Stimulated activated CD4-positive, alpha-beta T cell treated with anti-CD3 and anti-CD28 coated beads, Interleukin-2, amount 100 ng/mL, for 48 hours (primary cell): ENCODE data around the gene ASH1L.
"Not testable (repeated sequence)": the region's sequence is repeated elsewhere in the genome, so short reads cannot be mapped to it uniquely, and the experiment has no call there.

Experiments used
- DNase-seq, 2 donors: peaks; one replicate each; pipeline ENCODE4 v3.0.0-alpha.2; 2020

ASH1L gene

GRCh38 chr1:155433128-155433830 lies 129.3 kb downstream of the ASH1L start:
- DNase-seq: not testable (repeated sequence)

DNA sequence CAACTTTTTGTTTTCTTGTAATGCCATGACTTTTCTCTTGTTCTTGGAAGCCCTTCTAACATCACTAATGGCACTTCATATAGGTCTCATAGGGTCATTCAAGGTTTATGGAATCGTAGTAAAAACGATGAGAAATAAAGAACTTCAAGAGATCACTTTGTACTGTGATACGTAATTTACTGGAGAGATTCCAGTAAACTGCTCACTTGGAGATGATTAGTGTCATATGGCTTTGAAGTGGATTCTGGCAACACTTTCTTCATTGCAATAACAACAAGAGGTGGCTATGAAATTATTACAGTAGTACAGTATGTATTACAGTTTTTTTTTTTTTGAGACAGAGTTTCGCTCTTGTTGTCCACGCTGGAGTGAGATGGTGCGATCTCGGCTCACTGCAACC lies 138.5 kb downstream of the ASH1L start:
- no peak for DNase-seq

GRCh38 chr1:155420788-155421187 lies 141.8 kb downstream of the ASH1L start:
- no peak for DNase-seq

- not testable (repeated sequence) for DNase-seq
Measured at GRCh38 chr1:155411840-155412239, 150.8 kb downstream of the ASH1L start.

- no peak for DNase-seq
Measured at GRCh38 chr1:155410931-155411330, 151.7 kb downstream of the ASH1L start.

GRCh38 chr1:155396874-155397476 lies 165.6 kb downstream of the ASH1L start:
- DNase-seq: no peak

GRCh38 chr1:155392898-155393411 lies 169.6 kb downstream of the ASH1L start:
- DNase-seq: no peak

DNA sequence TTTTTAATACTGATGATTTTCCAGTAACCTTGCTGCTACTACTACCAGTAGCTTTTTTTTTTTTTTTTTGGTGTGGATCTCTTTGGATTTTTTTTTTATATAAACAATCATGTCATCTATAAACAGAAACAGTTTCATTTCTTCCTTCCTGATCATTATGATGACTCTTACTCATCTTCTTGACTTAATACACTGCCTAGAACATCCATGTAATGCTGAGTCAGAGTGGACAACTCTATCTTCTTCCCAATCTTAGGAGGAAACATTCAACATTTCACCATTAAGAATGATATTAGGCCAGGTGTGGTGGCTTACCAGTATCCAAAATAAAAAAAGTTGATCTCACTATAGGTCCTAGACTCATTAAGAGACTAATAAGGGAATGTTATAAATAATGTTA lies 172.8 kb downstream of the ASH1L start:
- DNase-seq: no peak

GRCh38 chr1:155385836-155386235 lies 176.8 kb downstream of the ASH1L start:
- DNase-seq: not testable (repeated sequence)

DNA sequence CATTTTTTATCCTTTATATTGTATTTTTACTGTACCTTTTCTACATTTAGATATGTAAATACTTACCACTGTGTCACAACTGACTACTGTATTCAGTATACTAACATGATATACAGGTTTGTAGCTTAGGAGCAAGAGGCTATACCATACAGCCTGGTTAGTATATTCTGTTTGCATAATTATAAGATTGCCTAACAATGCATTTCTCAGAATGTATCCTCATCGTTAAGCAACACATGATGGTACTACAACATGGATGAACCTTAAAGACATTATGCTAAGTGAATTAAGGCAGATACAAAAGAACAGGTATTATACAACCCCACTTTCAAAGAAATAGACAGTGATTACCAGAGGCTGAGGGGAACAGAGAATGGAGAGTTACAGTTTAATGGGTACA lies 179.2 kb downstream of the ASH1L start:
- no peak for DNase-seq

- no peak for DNase-seq
Measured at GRCh38 chr1:155379631-155380090, 182.9 kb downstream of the ASH1L start.

DNA sequence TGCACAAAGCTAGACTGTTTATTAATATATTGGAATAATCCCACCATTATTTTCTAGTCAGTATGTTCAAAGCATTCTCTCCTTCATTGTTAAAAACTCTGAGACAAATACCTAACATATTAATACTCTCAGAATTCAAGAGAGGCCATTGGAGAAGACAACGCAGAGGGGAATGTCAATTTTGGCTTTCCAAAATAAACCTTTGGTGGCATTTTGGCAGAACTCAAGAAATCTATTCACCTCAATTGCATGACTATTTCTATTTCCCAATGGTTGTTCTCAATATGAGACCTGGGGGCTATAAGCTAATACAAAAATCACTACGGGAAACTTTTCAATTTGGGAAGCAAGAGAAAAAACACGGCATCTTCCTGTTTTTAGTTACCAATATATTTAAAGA lies 183.4 kb downstream of the ASH1L start:
- DNase-seq: no peak

DNA sequence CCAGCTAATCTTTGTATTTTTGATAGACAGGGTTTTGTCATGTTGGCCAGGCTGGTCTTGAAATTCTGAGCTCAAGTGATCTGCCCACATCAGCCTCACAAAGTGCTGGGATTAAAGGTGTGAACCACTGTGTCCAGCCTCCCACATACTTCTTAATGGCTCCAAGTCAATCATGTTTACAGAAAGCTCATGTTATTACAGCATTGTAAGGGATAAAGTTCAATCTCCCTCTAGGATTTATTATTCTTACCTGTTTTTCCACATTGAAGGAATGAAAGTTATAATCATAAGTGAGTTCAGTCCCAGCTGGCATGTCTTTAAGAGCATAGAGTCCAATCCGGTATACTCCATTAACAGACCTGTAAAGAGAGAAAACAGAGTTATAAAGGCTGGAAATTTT lies 202.6 kb downstream of the ASH1L start:
- no peak for DNase-seq

- DNase-seq: no peak
Measured at GRCh38 chr1:155352631-155353030, 210.0 kb downstream of the ASH1L start.

DNA sequence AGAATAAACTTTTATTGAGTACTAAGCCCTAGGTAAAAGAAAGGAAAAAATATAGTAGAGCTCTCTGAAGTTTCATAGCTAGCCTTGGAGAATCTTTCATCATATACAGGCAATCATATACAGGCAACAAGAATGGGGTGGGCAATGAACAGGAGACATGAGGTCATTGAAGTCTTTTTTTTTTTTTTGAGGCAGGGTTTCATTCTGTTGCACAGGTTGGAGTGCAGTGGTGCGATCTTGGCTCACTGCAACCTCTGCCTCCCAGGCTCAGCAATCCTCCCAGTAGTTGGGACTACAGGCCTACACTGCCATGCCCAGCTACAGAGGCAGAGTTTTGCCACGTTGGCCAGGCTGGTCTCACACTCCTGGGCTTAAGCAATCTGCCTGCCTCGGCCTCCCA lies 219.8 kb downstream of the ASH1L start:
- no peak for DNase-seq

- DNase-seq: no peak
Measured at GRCh38 chr1:155339515-155340097, 223.0 kb downstream of the ASH1L start.

GRCh38 chr1:155334962-155335361 lies 227.6 kb downstream of the ASH1L start:
- DNase-seq: no peak

DNA sequence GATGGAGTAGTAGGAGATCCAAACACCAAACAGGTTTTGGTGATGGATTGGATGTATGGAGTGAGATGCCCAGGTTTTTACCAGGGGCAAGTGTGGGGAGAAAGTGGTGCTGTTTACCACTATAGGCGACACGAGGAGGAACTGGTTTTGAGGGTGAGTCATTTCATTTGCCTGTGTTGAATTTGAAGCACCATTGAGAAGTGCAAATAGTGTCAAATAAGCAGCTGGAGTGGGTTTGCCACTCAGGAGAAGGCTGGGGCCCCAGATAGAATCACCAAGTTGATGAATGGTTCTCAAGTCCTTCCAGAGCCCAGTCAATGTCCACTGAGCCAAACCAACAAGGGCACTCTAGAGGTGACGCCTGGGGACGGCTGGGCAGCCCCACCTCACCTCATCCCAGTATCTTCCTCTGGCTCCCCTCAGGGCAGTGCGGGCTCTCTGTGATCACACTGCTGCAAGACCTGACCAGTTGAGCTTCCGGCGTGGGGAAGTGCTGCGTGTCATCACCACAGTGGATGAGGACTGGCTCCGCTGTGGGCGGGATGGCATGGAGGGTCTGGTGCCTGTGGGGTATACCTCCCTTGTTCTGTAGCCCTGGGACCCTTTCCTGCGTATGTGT lies 232.5 kb downstream of the ASH1L start:
- no peak for DNase-seq

DNA sequence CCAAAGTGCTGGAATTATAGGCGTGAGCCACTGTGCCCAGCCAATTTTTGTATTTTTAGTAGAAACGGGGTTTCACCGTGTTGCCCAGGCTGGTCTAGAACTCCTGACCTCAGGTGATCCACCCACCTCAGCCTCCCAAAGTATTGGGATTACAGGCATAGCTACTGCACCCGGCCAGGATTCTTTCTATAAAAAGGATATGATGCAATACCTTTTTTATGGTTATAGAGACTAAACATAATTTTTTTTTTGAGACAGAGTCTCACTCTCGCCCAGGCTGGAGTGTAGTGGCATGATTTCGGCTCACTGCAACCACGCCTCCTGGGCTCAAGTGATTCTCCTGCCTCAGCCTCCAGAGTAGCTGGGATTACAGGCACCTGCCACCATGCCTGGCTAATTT lies 233.7 kb downstream of the ASH1L start:
- not testable (repeated sequence) for DNase-seq

- DNase-seq: no peak
Measured at GRCh38 chr1:155327981-155328380, 234.6 kb downstream of the ASH1L start.

DNA sequence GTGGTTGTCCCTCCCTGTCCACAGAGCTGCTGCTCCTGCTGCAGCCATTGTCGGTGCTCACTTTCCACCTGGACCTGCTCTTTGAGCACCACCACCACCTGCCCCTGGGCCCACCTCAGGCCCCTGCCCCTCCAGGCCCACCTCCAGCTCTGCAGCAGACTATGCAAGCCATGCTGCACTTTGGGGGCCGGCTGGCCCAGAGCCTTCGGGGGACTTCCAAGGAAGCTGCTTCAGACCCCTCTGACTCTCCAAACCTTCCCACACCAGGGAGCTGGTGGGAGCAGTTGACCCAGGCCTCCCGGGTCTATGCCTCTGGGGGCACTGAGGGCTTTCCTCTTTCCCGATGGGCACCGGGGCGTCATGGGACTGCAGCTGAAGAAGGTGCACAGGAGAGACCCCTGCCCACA lies 236.0 kb downstream of the ASH1L start:
- DNase-seq: no peak

GRCh38 chr1:155326020-155326526 lies 236.5 kb downstream of the ASH1L start:
- no peak for DNase-seq

DNA sequence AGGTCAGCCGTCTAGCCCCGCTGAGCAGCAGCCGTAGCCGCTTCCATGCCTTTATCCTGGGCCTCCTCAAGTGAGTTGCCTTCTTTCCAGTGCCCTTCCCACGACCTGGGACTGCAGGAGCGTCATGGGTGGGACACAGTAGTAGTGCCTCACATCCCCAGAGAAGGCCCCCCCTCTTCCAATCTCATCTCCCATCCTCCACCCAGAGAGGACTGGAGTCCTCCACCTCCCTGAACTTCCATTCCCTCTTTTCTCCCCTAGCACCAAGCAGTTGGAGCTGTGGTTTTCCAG lies 237.1 kb downstream of the ASH1L start:
- no peak for DNase-seq
